T-cell (primary cell): ENCODE results near the gene LCN2. TPM values are rescaled to one million over a fixed set of nuclear protein-coding genes. Genes with fewer than 3 reads are reported as not detected.

Source experiments
- ATAC-seq, 4 experiments: fragments of 200-7000 bp in 3 of 4; fragments of 150-1000 bp in 1 of 4; cut with Tn5 transposase; replicated peaks in 1 of 4; 1 replicate in 3 of 4; 2 replicates in 1 of 4; pipeline ENCODE4 v1.10.0; 2021; ENCODE audit warnings: moderate library complexity in 3 of 4, mild to moderate bottlenecking in 2 of 4, moderate number of reproducible peaks in 1 of 4
- CTCF ChIA-PET, 2 donors: fragments of 300-600 bp; sonication (Branson Sonifier 250); formaldehyde crosslinking; loops; one replicate each; lab custom pipeline; 2022; ENCODE audit warnings: antibody characterized with exemption in 2 of 2; lab: Charles Lee
- POLR2A ChIA-PET, 2 donors: fragments of 300-600 bp; sonication (Branson Sonifier 250); formaldehyde crosslinking; loops; one replicate each; lab custom pipeline; 2022; ENCODE audit warnings: antibody characterized with exemption in 2 of 2; lab: Charles Lee
- DNase-seq, 35 experiments: peaks; one replicate each; pipeline versions ENCODE4 v3.0.0 to v3.0.0-alpha.2; 2013 to 2023
- H3K27ac ChIP-seq: one replicate; pipeline ENCODE4 v1.5.1; 2013; ENCODE audit warnings: low read length
- H3K27me3 ChIP-seq, 2 experiments: replicated peaks in 1 of 2; 1 replicate in 1 of 2; 2 replicates in 1 of 2; pipeline versions ENCODE4 v1.6.1 to v1.7.0; 2013; ENCODE audit warnings: low read length in 1 of 2, mixed read lengths in 1 of 2; ENCODE audit not compliant: control insufficient read depth in 2 of 2, insufficient read depth in 2 of 2; ENCODE audit errors: extremely low read depth in 1 of 2
- H3K36me3 ChIP-seq, 2 donors: 1 replicate in 1 of 2; 2 replicates in 1 of 2; pipeline versions ENCODE4 v1.6.1 to v1.7.0; 2013; ENCODE audit warnings: low read length in 1 of 2; ENCODE audit not compliant: control insufficient read depth in 2 of 2, insufficient read depth in 1 of 2; ENCODE audit errors: extremely low read depth in 1 of 2
- H3K4me1 ChIP-seq, 2 experiments: 1 replicate in 1 of 2; 2 replicates in 1 of 2; pipeline versions ENCODE4 v1.6.1 to v1.7.0; 2013; ENCODE audit warnings: low read length in 2 of 2, mixed read lengths in 1 of 2; ENCODE audit not compliant: insufficient read depth in 2 of 2, control insufficient read depth in 1 of 2; ENCODE audit errors: extremely low read depth in 1 of 2
- H3K4me3 ChIP-seq, 2 donors: 1 replicate in 1 of 2; 2 replicates in 1 of 2; pipeline versions ENCODE4 v1.5.1 to v1.7.0; 2013; ENCODE audit warnings: mild to moderate bottlenecking in 2 of 2, low read length in 1 of 2, moderate library complexity in 1 of 2; ENCODE audit not compliant: control insufficient read depth in 1 of 2; ENCODE audit errors: extremely low read depth in 1 of 2
- H3K9me3 ChIP-seq: 2 replicates; pipeline ENCODE4 v1.7.0; 2013
- H3K27ac Mint-ChIP-seq, 2 donors: one replicate each; pipeline ENCODE4 v1.8.0; 2020 to 2021; ENCODE audit warnings: mild to moderate bottlenecking in 2 of 2, mixed read lengths in 2 of 2
- H3K27me3 Mint-ChIP-seq, 2 donors: one replicate each; pipeline ENCODE4 v1.8.0; 2021 to 2022; ENCODE audit warnings: mixed read lengths in 2 of 2
- H3K36me3 Mint-ChIP-seq: one replicate; pipeline ENCODE4 v1.8.0; 2021; ENCODE audit warnings: mixed read lengths
- H3K4me1 Mint-ChIP-seq, 3 donors: one replicate each; pipeline ENCODE4 v1.8.0; 2020 to 2022; ENCODE audit warnings: mixed read lengths in 3 of 3, mild to moderate bottlenecking in 1 of 3
- H3K4me3 Mint-ChIP-seq, 3 donors: one replicate each; pipeline ENCODE4 v1.8.0; 2020 to 2022; ENCODE audit warnings: mild to moderate bottlenecking in 3 of 3, mixed read lengths in 3 of 3, moderate library complexity in 3 of 3
- H3K9me3 Mint-ChIP-seq, 3 donors: one replicate each; pipeline ENCODE4 v1.8.0; 2020 to 2022; ENCODE audit warnings: mixed read lengths in 3 of 3
- WGBS: methylation state at CpG from one replicate; pipeline ENCODE4 v1.1.5; 2013; ENCODE audit warnings: missing lambda C conversion rate; ENCODE audit not compliant: insufficient coverage; 5-methylcytosine and 5-hydroxymethylcytosine counted together
- total RNA-seq, 35 experiments: library from RNA in 6 of 35; stranded (reverse) in 6 of 35; fragments of 120-200 nt in 1 of 35; gene quantifications; one replicate each; pipeline versions ENCODE4 v1.2.1 to v1.2.4 and lab custom pipeline; 2013 to 2026

Gene LCN2
- total RNA-seq, 5 donors from 2014 or later (not counting 1 experiment from before 2014, with no cell fraction given): not detected

DNA sequence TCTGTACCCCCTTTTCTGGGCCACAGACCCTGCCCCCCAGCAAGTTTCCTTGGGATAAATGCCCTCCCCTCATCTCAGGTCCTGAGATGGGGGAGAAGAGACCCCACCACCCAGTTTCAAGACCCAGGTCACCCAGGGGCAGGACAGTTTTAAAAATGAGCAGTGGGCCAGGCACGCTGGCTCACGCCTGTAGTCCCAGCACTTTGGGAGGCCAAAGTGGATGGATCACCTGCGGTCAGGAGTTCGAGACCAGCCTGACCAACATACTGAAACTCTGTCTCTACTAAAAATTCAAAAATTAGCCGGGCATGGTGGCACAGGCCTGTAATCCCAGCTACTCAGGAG, 27.8 kb upstream of the LCN2 start:
- Histone ChIP-seq H3K4me3 (no peak overlapping the region), H3K27me3 (no peaks in the 10 kb centered on the region), H3K27ac (no peak overlapping the region), H3K4me1 (peaks cover 6 to 32% of the 10 kb centered on the region in 2 experiments), H3K36me3 (peaks cover 12 to 34% of the 10 kb centered on the region in 2 donors), H3K9me3 (no peaks in the 10 kb centered on the region)
- no peak overlapping the region for H3K4me3 Mint-ChIP-seq
- H3K27ac Mint-ChIP-seq: no peak overlapping the region
- peaks cover 5% of the 10 kb centered on the region for H3K36me3 Mint-ChIP-seq
- no peak for DNase-seq
- 100% methylated on average over 1 of the region's 5 CpGs for WGBS
- ChIA-PET POLR2A (no interaction called here), CTCF (no interaction called here)
- ATAC-seq: no peak
- peaks cover 25 to 32% (median 27%) of the 10 kb centered on the region in 3 donors for H3K4me1 Mint-ChIP-seq
- no peaks in the 10 kb centered on the region for H3K27me3 Mint-ChIP-seq
- H3K9me3 Mint-ChIP-seq: no peaks in the 10 kb centered on the region

DNA sequence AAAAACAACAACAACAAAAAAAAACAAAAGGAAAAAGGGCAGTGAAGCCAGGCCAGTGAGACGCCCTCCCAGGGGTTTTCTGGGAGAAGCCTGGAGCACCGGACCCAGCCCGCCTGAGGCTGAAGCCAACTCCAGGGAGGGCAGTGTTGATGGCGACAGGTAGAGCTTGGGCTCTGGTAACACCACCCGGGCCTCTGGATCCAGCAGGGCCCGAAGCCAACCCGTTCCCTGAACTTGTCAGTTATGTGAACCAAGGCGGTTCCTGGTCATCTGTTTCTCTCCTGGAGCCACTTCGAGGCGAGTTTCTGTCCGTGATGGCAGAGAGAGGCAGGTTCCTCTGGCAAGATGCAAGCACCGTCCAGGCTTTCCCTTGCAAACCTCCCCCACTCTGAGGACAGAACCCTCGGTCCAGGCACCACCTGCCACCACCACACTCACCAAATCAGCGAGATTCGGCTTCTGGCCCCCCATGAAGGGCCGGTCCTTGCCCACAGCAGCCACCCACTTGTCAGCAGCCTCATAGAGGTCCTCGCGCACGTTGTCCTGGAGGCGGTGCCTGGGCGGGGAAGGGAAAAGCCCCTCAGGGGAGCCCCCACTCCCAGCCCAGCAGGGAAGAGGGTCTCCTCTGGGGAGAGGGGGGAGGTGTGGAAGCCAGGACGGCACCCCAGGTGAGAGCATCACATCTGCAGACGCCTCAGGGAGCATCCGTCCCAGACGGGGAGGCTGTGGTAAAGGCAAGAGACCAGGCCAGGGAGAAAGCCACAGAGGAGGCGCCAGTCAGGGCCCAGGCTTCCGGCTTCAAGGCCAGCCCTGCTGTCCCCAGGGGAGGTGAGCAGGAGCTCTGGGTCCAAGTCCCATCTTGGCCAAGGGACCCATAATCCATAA, 27.1 kb upstream of the LCN2 start:
- Mint-ChIP-seq H3K4me1 (peaks cover 25 to 34% (median 32%) of the 10 kb centered on the region in 3 donors), H3K36me3 (peaks cover 5% of the 10 kb centered on the region), H3K4me3 (no peak overlapping the region), H3K9me3 (no peaks in the 10 kb centered on the region), H3K27me3 (no peaks in the 10 kb centered on the region), H3K27ac (peak overlapping the region in 1 of 2 donors; percentile 61)
- no peak for ATAC-seq
- no peak for DNase-seq
- Histone ChIP-seq H3K27me3 (no peaks in the 10 kb centered on the region), H3K36me3 (peaks cover 12 to 34% of the 10 kb centered on the region in 2 donors), H3K9me3 (no peaks in the 10 kb centered on the region), H3K27ac (no peak overlapping the region), H3K4me1 (peaks cover 7 to 38% of the 10 kb centered on the region in 2 experiments), H3K4me3 (no peak overlapping the region)
- CTCF ChIA-PET: no interaction called here
- 87% methylated on average over 18 of the region's 27 CpGs for WGBS
- POLR2A ChIA-PET: no interaction called here

DNA sequence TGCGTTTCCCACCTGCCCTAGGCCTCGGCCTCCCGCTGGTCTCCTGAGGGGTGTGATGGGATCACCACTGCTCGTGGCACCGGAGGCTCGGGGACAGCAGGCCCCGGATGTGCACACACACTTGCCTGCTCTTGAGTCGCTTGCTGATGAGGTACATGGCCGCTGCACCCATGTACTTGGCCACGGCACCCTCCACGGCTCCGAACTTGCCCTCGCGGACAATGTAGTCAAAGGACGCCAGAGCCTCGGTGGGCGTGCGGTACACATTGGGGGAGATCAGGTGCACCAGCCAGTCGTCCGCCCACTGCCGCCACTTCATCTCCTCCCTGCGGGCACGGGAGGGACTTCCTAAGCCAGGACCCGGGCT, 26.5 kb upstream of the LCN2 start:
- no peak for ATAC-seq
- DNase-seq: no peak

DNA sequence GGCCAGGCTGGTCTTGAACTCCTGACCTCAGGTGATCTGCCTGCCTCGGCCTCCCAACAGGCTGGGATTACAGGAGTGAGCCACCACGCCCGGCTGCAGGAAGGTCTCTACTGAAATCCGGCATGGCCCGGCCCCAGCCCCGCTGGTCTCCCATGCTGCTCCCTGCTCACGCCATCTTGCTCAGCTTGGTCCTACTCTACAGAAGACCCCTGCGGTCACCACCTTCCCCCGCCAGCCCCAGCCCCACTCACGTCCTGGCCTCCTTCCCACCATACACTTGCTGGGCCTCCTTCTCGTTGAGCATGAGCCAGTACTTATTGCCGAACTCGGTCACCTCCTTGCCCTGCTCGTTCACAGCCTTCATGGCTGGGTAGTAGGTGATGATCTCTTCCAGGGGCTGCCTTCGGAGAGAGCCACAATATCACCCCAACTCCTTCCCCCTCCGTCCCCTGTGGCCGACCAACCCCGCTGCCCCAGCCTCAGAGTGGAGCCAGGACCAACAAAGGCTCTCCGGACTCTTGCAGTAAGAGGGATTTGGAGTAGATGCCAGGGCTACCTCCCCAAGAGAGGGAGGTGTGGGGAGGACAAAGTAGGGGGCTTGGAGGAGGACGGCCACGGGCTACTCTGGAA, 25.7 kb upstream of the LCN2 start:
- CTCF ChIA-PET: no interaction called here
- no peaks in the 10 kb centered on the region for H3K9me3 ChIP-seq
- 91% methylated on average over 7 of the region's 21 CpGs for WGBS
- no peak overlapping the region for H3K4me3 ChIP-seq
- Mint-ChIP-seq H3K4me3 (no peak overlapping the region), H3K27ac (no peak overlapping the region), H3K36me3 (peaks cover 3% of the 10 kb centered on the region), H3K9me3 (no peaks in the 10 kb centered on the region), H3K27me3 (no peaks in the 10 kb centered on the region), H3K4me1 (peaks cover 22 to 29% (median 28%) of the 10 kb centered on the region in 3 donors)
- POLR2A ChIA-PET: interaction anchor here in 1 of 2 donors (0.7 kb wide), 1 partner anchor 428 kb away, joined by 3 read pairs; no protein-coding TSS in a partner anchor
- ATAC-seq (no peak), DNase-seq (no peak)
- H3K4me1 ChIP-seq: peaks cover 7 to 30% of the 10 kb centered on the region in 2 experiments
- H3K27me3 ChIP-seq: no peaks in the 10 kb centered on the region
- H3K27ac ChIP-seq: no peak overlapping the region
- H3K36me3 ChIP-seq: peaks cover 12 to 34% of the 10 kb centered on the region in 2 donors

More for the DNA sequence above, 26.5 kb upstream of the LCN2 start:
- H3K27ac Mint-ChIP-seq: no peak overlapping the region
- no peak overlapping the region for H3K4me3 ChIP-seq
- peaks cover 3% of the 10 kb centered on the region for H3K36me3 Mint-ChIP-seq
- no peaks in the 10 kb centered on the region for H3K9me3 Mint-ChIP-seq
- H3K4me3 Mint-ChIP-seq: no peak overlapping the region
- H3K9me3 ChIP-seq: no peaks in the 10 kb centered on the region
- CTCF ChIA-PET: no interaction called here
- H3K4me1 ChIP-seq: peaks cover 7 to 32% of the 10 kb centered on the region in 2 experiments
- no peaks in the 10 kb centered on the region for H3K27me3 Mint-ChIP-seq
- H3K4me1 Mint-ChIP-seq: peaks cover 20 to 29% (median 28%) of the 10 kb centered on the region in 3 donors
- H3K27me3 ChIP-seq: no peaks in the 10 kb centered on the region
- peaks cover 12 to 34% of the 10 kb centered on the region in 2 donors for H3K36me3 ChIP-seq
- H3K27ac ChIP-seq: no peak overlapping the region
- WGBS: 97% methylated on average over 21 of the region's 24 CpGs
- POLR2A ChIA-PET: no interaction called here

DNA sequence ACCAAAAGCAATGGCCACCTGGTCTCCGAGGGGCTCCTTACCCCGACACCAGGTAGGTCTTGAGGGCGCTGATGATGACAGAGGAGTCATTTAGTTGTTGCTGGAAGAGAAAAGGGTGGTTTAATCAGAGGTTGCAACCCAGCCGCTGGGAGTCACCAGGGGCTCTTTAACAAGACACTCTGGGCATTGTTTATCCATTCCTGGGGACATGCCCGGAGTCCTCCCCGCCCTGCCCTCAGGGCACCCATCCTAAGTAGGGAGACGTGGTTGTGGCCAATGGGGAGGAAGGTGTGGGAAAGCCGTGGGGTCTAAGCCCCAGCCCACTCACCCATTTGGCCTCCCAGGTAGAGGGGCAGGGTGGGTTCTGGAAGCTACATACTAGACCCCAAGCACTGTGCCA, 24.8 kb upstream of the LCN2 start:
- POLR2A ChIA-PET: no interaction called here
- DNase-seq: no peak

DNA sequence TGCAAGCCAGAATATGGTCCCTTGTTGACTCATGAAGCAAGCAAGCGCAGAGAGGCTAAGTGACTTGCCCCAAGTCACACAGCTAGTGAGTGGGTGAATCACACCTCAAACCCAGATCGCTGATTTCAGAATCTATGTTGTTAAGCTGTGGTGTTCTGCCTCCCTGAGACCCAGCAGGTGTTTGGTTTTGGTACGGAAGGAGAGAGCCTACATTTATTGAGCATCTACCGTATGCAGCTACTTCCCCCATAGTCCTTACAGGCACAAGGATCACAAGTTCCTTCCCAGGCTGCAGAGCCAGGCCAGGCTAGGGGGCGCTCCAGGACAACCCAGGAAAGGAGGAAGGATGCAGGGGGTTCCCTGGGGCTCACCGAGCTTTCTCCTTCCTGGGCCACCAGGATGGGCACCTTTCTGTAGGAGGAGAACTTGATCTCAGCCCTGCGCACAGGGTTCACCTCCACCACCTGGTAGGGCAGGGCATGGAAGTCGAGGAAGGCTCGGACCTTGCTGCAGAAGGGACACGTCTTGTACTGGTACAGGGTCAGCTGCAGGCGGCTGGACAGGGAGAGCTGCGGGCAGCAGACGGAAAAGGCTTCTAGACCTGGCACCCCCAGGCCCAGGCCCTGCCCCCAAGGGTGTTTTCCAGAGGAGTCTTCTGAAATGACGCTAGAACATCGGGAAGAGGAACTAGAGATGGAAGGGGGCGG, 24.2 kb upstream of the LCN2 start:
- ATAC-seq (no peak), DNase-seq (peak in 8 of 35 experiments; percentile 21 to 59 (median 38))
- 81% methylated on average over 10 of the region's 16 CpGs for WGBS
- ChIA-PET POLR2A (no interaction called here), CTCF (no interaction called here)
- Histone ChIP-seq H3K27me3 (no peaks in the 10 kb centered on the region), H3K27ac (no peak overlapping the region), H3K4me1 (peaks cover 11 to 41% of the 10 kb centered on the region in 2 experiments), H3K9me3 (no peaks in the 10 kb centered on the region), H3K36me3 (peaks cover 12 to 34% of the 10 kb centered on the region in 2 donors), H3K4me3 (no peak overlapping the region)
- Mint-ChIP-seq H3K4me3 (peak overlapping the region; percentile 31 to 95 (median 77)), H3K27me3 (no peaks in the 10 kb centered on the region), H3K27ac (peak overlapping the region; percentile 71 to 80), H3K9me3 (no peaks in the 10 kb centered on the region), H3K4me1 (peaks cover 32 to 40% (median 38%) of the 10 kb centered on the region in 3 donors), H3K36me3 (peaks cover 3% of the 10 kb centered on the region)

More for the DNA sequence above, 24.8 kb upstream of the LCN2 start:
- Histone ChIP-seq H3K9me3 (no peaks in the 10 kb centered on the region), H3K4me1 (peaks cover 11 to 39% of the 10 kb centered on the region in 2 experiments), H3K4me3 (no peak overlapping the region), H3K27ac (no peak overlapping the region), H3K27me3 (no peaks in the 10 kb centered on the region), H3K36me3 (peaks cover 12 to 34% of the 10 kb centered on the region in 2 donors)
- Mint-ChIP-seq H3K9me3 (no peaks in the 10 kb centered on the region), H3K36me3 (peaks cover 3% of the 10 kb centered on the region), H3K4me1 (peaks cover 28 to 36% (median 35%) of the 10 kb centered on the region in 3 donors), H3K4me3 (no peak overlapping the region), H3K27me3 (no peaks in the 10 kb centered on the region), H3K27ac (peak overlapping the region; percentile 59 to 71)
- 100% methylated on average over 4 of the region's 8 CpGs for WGBS
- CTCF ChIA-PET: no interaction called here
- ATAC-seq: no peak
